ENCODE results near the gene ING4.

The ING4 gene

GRCh38 chr12:6639151-6639801, 23.6 kb downstream of the ING4 start:
- Histone ChIP-seq H3K27me3 (ENCODE audit: insufficient read depth, poor library complexity, severe bottlenecking) (no peaks in the 10 kb centered on the region), H3K4me3 (ENCODE audit: severe bottlenecking) (no peak overlapping the region), H3K27ac (ENCODE audit: poor library complexity, severe bottlenecking) (no peak overlapping the region), H3K4me1 (ENCODE audit: insufficient read depth, poor library complexity, severe bottlenecking) (peaks cover 10% of the 10 kb centered on the region), H3K36me3 (ENCODE audit: low read depth) (no peaks in the 10 kb centered on the region), H3K9me3 (ENCODE audit: severe bottlenecking) (no peaks in the 10 kb centered on the region)
- TF ChIP-seq CTCF (IDR thresholded peaks at IDR 0.05; ENCODE audit: poor library complexity, severe bottlenecking): no peak
- DNase-seq (ENCODE audit: low spot score) (no peak), ATAC-seq (ENCODE audit: low read depth) (no peak)

GRCh38 chr12:6638305-6638704, 24.6 kb downstream of the ING4 start:
- no peak for TF ChIP-seq CTCF (IDR thresholded peaks at IDR 0.05; ENCODE audit: poor library complexity, severe bottlenecking)
- no peak for ATAC-seq (ENCODE audit: low read depth)
- Histone ChIP-seq H3K27ac (ENCODE audit: poor library complexity, severe bottlenecking) (no peak overlapping the region), H3K9me3 (ENCODE audit: severe bottlenecking) (no peaks in the 10 kb centered on the region), H3K4me3 (ENCODE audit: severe bottlenecking) (no peak overlapping the region), H3K4me1 (ENCODE audit: insufficient read depth, poor library complexity, severe bottlenecking) (peaks cover 10% of the 10 kb centered on the region), H3K36me3 (ENCODE audit: low read depth) (no peaks in the 10 kb centered on the region), H3K27me3 (ENCODE audit: insufficient read depth, poor library complexity, severe bottlenecking) (no peaks in the 10 kb centered on the region)
- DNase-seq (ENCODE audit: low spot score): no peak

- H3K9me3 ChIP-seq (ENCODE audit: severe bottlenecking): no peaks in the 10 kb centered on the region
- H3K27ac ChIP-seq (ENCODE audit: poor library complexity, severe bottlenecking): peak within 1 kb of the TSS; percentile 67
- DNase-seq (ENCODE audit: low spot score) (peak; percentile 83), ATAC-seq (ENCODE audit: low read depth) (peak; percentile 93)
- no peaks in the 10 kb centered on the region for H3K36me3 ChIP-seq (ENCODE audit: low read depth)
- TF ChIP-seq CTCF (IDR thresholded peaks at IDR 0.05; ENCODE audit: poor library complexity, severe bottlenecking): no peak
- H3K27me3 ChIP-seq (ENCODE audit: insufficient read depth, poor library complexity, severe bottlenecking): no peaks in the 10 kb centered on the region
- peak within 1 kb of the TSS; percentile 36 for H3K4me3 ChIP-seq (ENCODE audit: severe bottlenecking)
- H3K4me1 ChIP-seq (ENCODE audit: insufficient read depth, poor library complexity, severe bottlenecking): peaks cover 10% of the 10 kb centered on the region
Measured at GRCh38 chr12:6635856-6636531, 26.9 kb downstream of the ING4 start, which contains the start of gene LPAR5. LPAR5 (minus strand) TSS chr12:6635959; CDS start chr12:6621248, 14,711 bp downstream.

- peak; percentile 6 for ATAC-seq (ENCODE audit: low read depth)
- peaks cover 10% of the 10 kb centered on the region for H3K4me1 ChIP-seq (ENCODE audit: insufficient read depth, poor library complexity, severe bottlenecking)
- H3K27ac ChIP-seq (ENCODE audit: poor library complexity, severe bottlenecking): peak overlapping the region; percentile 67
- no peaks in the 10 kb centered on the region for H3K36me3 ChIP-seq (ENCODE audit: low read depth)
- no peak for TF ChIP-seq CTCF (IDR thresholded peaks at IDR 0.05; ENCODE audit: poor library complexity, severe bottlenecking)
- no peaks in the 10 kb centered on the region for H3K27me3 ChIP-seq (ENCODE audit: insufficient read depth, poor library complexity, severe bottlenecking)
- peak overlapping the region; percentile 36 for H3K4me3 ChIP-seq (ENCODE audit: severe bottlenecking)
- H3K9me3 ChIP-seq (ENCODE audit: severe bottlenecking): no peaks in the 10 kb centered on the region
- DNase-seq (ENCODE audit: low spot score): no peak
Measured at GRCh38 chr12:6635375-6635855, 27.5 kb downstream of the ING4 start.

Data from RWPE2 (cell line).